NB4 (cell line): ENCODE measurements around the gene GDAP1L1.

Experiments
- DNase-seq: peaks from one replicate; pipeline ENCODE4 v3.0.0; 2010; ENCODE audit warnings: low read depth
- H3K4me3 ChIP-seq: one replicate; pipeline ENCODE4 v1.5.1; 2011; ENCODE audit warnings: mild to moderate bottlenecking, low read depth, low read length, moderate library complexity
- CTCF ChIP-seq: IDR thresholded peaks from one replicate; pipeline ENCODE4 v1.5.1; 2012; ENCODE audit warnings: low read depth, low read length
- MYC ChIP-seq: IDR thresholded peaks from 2 replicates; pipeline ENCODE4 v1.6.1; 2011; ENCODE audit warnings: low read depth, low read length
- POLR2A ChIP-seq: IDR thresholded peaks from 2 replicates; pipeline ENCODE4 v1.6.1; 2011; ENCODE audit warnings: mild to moderate bottlenecking; ENCODE audit not compliant: insufficient read length; ENCODE audit errors: extremely low read depth
- TF ChIP-seq, protein P1 (sequence below): IDR thresholded peaks from 2 replicates; pipeline ENCODE4 v1.6.1; 2011; ENCODE audit warnings: low read depth, low read length

Gene GDAP1L1

DNA sequence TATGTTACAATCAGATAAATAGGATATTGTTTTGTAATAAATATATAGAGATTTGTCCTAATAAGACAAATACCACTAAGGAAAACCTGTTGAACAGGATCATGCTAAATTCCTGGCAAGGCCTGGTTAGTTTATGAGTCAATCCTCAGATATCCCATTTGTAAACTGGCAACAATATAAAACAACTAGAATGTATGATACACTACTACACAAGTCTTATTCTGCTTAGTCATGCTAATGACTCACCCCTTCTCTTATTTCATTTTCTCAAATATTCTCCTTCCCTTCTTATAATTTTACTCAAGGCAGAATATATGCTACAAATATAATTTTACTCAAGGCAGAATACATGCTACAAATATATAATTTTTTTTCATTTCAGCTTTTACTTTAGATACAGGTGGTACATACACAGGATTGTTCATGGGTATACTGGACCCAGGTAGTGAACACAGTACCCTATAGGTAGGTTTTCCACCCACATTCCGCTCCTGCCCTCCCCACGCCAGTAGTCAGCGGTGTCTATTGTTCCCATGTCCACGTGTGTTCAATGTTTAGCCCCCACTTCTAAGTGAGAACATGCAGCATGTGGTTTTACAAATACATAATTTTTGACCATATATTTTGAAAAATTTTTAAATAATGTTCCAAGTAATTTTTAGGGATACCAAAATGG is 42.8 kb upstream of the GDAP1L1 start:
- no peak overlapping the region for H3K4me3 ChIP-seq
- DNase-seq, result peak; percentile 45

GRCh38 chr20:44204832-44205215 is 42.3 kb upstream of the GDAP1L1 start:
- H3K4me3 ChIP-seq, result no peak overlapping the region
- no peak for DNase-seq
- TF ChIP-seq MYC (no peak), CTCF (no peak), POLR2A (no peak)
- TF ChIP-seq, protein P1, sequence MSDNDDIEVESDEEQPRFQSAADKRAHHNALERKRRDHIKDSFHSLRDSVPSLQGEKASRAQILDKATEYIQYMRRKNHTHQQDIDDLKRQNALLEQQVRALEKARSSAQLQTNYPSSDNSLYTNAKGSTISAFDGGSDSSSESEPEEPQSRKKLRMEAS, result no peak

More for the DNA sequence above, 42.8 kb upstream of the GDAP1L1 start:
- TF ChIP-seq MYC (no peak), CTCF (no peak), POLR2A (no peak)
- TF ChIP-seq, protein P1, result no peak

DNA sequence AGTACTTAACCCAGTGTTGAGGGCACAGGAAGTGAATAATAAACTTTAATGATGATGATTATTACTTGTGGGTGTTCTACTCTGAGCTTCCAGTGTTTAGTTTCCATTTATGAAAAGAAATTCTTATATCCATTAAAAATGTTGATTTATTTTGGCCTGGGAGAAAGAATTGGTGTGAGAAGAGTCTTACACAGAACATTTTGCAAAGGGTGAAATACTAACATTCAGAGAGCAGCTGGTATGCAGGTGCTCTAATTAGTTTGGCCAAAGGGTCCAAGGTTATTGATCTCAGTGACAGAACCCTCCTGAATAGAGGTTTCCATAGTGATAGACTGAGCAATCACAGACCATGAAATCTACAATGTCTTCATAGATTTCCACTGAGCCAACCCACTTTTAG is 41.0 kb upstream of the GDAP1L1 start:
- DNase-seq, result no peak
- TF ChIP-seq, protein P1, result no peak
- TF ChIP-seq MYC (no peak), CTCF (no peak), POLR2A (no peak)
- no peak overlapping the region for H3K4me3 ChIP-seq

DNA sequence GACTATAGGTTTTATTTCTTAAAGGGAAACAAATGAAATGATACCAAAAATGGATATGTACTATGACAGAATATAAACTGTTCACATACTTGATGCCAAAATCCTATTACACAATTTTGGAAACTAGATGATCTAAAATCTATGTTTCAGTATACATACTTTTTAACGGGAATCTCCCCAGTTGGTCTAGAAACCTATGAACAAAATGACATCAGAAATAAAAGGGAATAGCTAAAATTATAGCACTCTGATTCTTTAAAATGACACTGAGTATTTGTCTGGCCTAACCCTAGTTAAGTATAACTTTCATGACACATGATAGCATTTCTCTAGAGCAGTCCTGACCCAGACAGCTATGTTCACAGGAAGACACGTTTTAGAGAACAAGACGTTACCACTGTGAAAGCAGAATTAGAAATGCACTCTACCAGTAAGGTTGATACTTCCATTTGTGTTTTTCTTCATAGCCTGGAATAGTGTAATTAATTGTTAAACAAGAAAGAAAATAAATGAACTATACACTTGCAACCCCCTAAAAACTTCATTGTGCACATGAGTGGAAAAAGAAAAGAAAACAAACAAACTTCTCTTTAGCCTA is 39.9 kb upstream of the GDAP1L1 start:
- H3K4me3 ChIP-seq, result peak overlapping the region; percentile 15
- TF ChIP-seq, protein P1, result no peak
- no peak for TF ChIP-seq MYC
- TF ChIP-seq POLR2A, result no peak
- no peak for TF ChIP-seq CTCF
- no peak for DNase-seq

DNA sequence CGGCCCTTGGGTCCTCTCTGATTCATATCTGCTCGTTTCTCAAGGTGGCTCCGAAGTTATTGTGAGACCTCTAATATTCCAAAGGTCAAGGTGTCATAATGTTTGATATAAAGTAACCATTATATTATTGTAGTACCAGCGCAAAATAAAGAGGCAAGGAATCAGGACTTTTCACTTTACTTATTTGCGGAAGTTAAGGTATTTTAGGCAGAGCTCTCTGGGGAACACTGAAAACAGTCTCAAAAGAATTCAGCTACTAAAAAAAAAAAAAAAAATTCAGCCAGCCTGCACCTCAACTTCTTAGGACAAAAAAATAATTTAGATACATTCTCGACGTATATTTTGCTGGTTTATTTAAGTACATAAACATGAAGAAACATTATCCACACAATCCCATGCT is 38.9 kb upstream of the GDAP1L1 start:
- no peak overlapping the region for H3K4me3 ChIP-seq
- TF ChIP-seq POLR2A (no peak), MYC (no peak), CTCF (no peak)
- TF ChIP-seq, protein P1, result no peak
- no peak for DNase-seq
